ENCODE measurements around the gene ACRBP. TPM values are rescaled to one million over a fixed set of nuclear protein-coding genes. Genes with fewer than 3 reads are reported as not detected.
A peak's percentile ranks its signal among the peaks of the same experiment; 100 is the strongest.

ACRBP gene
- total RNA-seq, 1 experiment from 2014 or later, result 0.54 TPM

DNA sequence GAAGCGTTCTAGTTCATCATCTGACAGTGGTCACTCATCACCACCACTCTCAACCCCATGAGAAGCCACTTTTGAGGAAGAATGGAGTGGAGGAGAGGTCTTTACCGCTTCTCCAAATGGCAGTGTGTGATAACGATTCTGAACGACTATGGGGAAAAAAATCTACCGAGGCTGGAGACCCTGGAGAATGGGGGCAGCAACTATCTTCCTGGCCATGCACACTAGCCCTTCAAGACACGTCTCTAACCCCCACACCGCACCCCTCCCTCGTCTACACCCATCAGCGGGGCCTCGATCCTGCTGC, 15.3 kb upstream of the ACRBP start:
- POLR2A ChIA-PET, result no interaction called here
- H3K36me3 ChIP-seq (ENCODE audit: control insufficient read depth, insufficient read depth, low read length), result peaks cover 7% of the 10 kb centered on the region
- in situ Hi-C loops (cut with HindIII; ENCODE audit: low pct_unique_long_range_greater_than_20kb, low sequenced_read_pairs), result no loop called here
- peak overlapping the region; percentile 86 to 91 for H3K4me3 ChIP-seq (ENCODE audit: low read depth in 2 of 2, low read length in 2 of 2)
- no peak for TF ChIP-seq SIN3A (IDR thresholded peaks at IDR 0.05; ENCODE audit: borderline replicate concordance, insufficient read depth, low read depth, low read length)
- TF ChIP-seq, protein P1, sequence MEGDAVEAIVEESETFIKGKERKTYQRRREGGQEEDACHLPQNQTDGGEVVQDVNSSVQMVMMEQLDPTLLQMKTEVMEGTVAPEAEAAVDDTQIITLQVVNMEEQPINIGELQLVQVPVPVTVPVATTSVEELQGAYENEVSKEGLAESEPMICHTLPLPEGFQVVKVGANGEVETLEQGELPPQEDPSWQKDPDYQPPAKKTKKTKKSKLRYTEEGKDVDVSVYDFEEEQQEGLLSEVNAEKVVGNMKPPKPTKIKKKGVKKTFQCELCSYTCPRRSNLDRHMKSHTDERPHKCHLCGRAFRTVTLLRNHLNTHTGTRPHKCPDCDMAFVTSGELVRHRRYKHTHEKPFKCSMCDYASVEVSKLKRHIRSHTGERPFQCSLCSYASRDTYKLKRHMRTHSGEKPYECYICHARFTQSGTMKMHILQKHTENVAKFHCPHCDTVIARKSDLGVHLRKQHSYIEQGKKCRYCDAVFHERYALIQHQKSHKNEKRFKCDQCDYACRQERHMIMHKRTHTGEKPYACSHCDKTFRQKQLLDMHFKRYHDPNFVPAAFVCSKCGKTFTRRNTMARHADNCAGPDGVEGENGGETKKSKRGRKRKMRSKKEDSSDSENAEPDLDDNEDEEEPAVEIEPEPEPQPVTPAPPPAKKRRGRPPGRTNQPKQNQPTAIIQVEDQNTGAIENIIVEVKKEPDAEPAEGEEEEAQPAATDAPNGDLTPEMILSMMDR (IDR thresholded peaks at IDR 0.05), result no peak
- no peak for TF ChIP-seq TCF7L2 (IDR thresholded peaks at IDR 0.05; ENCODE audit: low read depth, low read length)
- no peak for TF ChIP-seq POLR2AphosphoS5 (IDR thresholded peaks at IDR 0.05; ENCODE audit: low read depth, low read length)
- TF ChIP-seq, protein P2, sequence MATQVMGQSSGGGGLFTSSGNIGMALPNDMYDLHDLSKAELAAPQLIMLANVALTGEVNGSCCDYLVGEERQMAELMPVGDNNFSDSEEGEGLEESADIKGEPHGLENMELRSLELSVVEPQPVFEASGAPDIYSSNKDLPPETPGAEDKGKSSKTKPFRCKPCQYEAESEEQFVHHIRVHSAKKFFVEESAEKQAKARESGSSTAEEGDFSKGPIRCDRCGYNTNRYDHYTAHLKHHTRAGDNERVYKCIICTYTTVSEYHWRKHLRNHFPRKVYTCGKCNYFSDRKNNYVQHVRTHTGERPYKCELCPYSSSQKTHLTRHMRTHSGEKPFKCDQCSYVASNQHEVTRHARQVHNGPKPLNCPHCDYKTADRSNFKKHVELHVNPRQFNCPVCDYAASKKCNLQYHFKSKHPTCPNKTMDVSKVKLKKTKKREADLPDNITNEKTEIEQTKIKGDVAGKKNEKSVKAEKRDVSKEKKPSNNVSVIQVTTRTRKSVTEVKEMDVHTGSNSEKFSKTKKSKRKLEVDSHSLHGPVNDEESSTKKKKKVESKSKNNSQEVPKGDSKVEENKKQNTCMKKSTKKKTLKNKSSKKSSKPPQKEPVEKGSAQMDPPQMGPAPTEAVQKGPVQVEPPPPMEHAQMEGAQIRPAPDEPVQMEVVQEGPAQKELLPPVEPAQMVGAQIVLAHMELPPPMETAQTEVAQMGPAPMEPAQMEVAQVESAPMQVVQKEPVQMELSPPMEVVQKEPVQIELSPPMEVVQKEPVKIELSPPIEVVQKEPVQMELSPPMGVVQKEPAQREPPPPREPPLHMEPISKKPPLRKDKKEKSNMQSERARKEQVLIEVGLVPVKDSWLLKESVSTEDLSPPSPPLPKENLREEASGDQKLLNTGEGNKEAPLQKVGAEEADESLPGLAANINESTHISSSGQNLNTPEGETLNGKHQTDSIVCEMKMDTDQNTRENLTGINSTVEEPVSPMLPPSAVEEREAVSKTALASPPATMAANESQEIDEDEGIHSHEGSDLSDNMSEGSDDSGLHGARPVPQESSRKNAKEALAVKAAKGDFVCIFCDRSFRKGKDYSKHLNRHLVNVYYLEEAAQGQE (IDR thresholded peaks at IDR 0.05; ENCODE audit: insufficient read depth in 1 of 2, low read depth in 2 of 2, low read length in 1 of 2), result no peak
- peak overlapping the region; percentile 77 for H3K27ac ChIP-seq (ENCODE audit: low read length)
- intact Hi-C loops (cut with micrococcal nuclease; ENCODE audit: unreplicated experiment), result no loop called here
- no TSS peak for BruUV-seq (replicated peaks)
- ATAC-seq, result peak; percentile 75
- no peaks in the 10 kb centered on the region for H3K27me3 ChIP-seq (ENCODE audit: control insufficient read depth, insufficient read depth, low read length)
- no peaks in the 10 kb centered on the region for H3K9me3 ChIP-seq (ENCODE audit: control insufficient read depth, insufficient read depth, low read depth, low read length)
- DNase-seq (ENCODE audit: low read depth, low spot score), result no peak
- peaks cover 4% of the 10 kb centered on the region; the same call in 1 of the 2 replicates for H3K4me1 ChIP-seq (ENCODE audit: control insufficient read depth, insufficient read depth, low read length)
- CTCF ChIA-PET, result no interaction called here

DNA sequence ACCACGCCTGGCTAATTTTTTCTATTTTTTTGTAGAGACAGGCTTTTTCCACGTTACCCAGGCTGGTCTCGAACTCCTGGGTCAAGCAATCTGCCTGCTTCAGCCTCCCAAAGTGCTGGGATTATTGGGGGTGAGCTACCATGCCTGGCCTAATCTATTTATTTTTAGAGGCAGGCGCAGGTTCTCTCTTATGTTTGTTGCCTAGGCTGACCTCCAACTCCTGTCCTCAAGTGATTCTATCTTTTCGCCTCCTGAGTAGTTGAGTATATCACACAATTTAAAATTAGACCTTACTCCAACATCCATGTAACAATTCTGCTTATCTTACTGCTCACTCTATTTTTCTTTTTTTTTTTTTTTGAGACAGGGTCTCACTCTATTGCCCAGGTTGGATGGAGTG, 6.8 kb upstream of the ACRBP start:
- ChIA-PET POLR2A (interaction anchor here (0.6 kb wide), 1 partner anchor 51 kb away, joined by 5 read pairs; no protein-coding TSS in a partner anchor), CTCF (no interaction called here)
- Histone ChIP-seq H3K9me3 (ENCODE audit: control insufficient read depth, insufficient read depth, low read depth, low read length) (no peaks in the 10 kb centered on the region), H3K4me3 (ENCODE audit: low read depth in 2 of 2, low read length in 2 of 2) (no peak overlapping the region), H3K27me3 (ENCODE audit: control insufficient read depth, insufficient read depth, low read length) (no peaks in the 10 kb centered on the region), H3K4me1 (ENCODE audit: control insufficient read depth, insufficient read depth, low read length) (no peaks in the 10 kb centered on the region), H3K36me3 (ENCODE audit: control insufficient read depth, insufficient read depth, low read length) (no peaks in the 10 kb centered on the region), H3K27ac (ENCODE audit: low read length) (no peak overlapping the region)
- TF ChIP-seq, protein P2 (IDR thresholded peaks at IDR 0.05; ENCODE audit: insufficient read depth in 1 of 2, low read depth in 2 of 2, low read length in 1 of 2), result no peak
- no peak for TF ChIP-seq TCF7L2 (IDR thresholded peaks at IDR 0.05; ENCODE audit: low read depth, low read length)
- TF ChIP-seq SIN3A (IDR thresholded peaks at IDR 0.05; ENCODE audit: borderline replicate concordance, insufficient read depth, low read depth, low read length), result no peak
- no peak for TF ChIP-seq POLR2AphosphoS5 (IDR thresholded peaks at IDR 0.05; ENCODE audit: low read depth, low read length)
- TF ChIP-seq, protein P1 (IDR thresholded peaks at IDR 0.05), result no peak
- ATAC-seq (no peak), DNase-seq (ENCODE audit: low read depth, low spot score) (no peak)
- BruUV-seq (replicated peaks), result no TSS peak
- intact Hi-C loops (cut with micrococcal nuclease; ENCODE audit: unreplicated experiment), result no loop called here
- in situ Hi-C loops (cut with HindIII; ENCODE audit: low pct_unique_long_range_greater_than_20kb, low sequenced_read_pairs), result no loop called here

Data from Panc1 (cell line).